Transverse colon (tissue), 4 donors: ENCODE data around the gene PLEKHA7.

Source experiments
- CTCF ChIP-seq, 5 experiments: fragments of 200-600 bp in 3 of 5; fragments of 450-650 bp in 2 of 5; sonication (generic) in 3 of 5; IDR thresholded peaks; 1 replicate in 2 of 5; 2 replicates in 3 of 5; pipeline ENCODE4 v1.5.1; 2016 to 2017; ENCODE audit warnings: antibody characterized with exemption in 5 of 5, inconsistent platforms in 3 of 5, mild to moderate bottlenecking in 2 of 5, moderate library complexity in 1 of 5
- POLR2A ChIP-seq: fragments of 450-650 bp; IDR thresholded peaks from one replicate; pipeline ENCODE4 v1.6.1; 2016; ENCODE audit warnings: antibody characterized with exemption, mild to moderate bottlenecking, moderate library complexity
- POLR2AphosphoS5 ChIP-seq, 3 donors: sonication (generic); formaldehyde crosslinking; IDR thresholded peaks; one replicate each; pipeline ENCODE4 v1.6.1; 2016; ENCODE audit warnings: antibody characterized with exemption in 3 of 3

DNA sequence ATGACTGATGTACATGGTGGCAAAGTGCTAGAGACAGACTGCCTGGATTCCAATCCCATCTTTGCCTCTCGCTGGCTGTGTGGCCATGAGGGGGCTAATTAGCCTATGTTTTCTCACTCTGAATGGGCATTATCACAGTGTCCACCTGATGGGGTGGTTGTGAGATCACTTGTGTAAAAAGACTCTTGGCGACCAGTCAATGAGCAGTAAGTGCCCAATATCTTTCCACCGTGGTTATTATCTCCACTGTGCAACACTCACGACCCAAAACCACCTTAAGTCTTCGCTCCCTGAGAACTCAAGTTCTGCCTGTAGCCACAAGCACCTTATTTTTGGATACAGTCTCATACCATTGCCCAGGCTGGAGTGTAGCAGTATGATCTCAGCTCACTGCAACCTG is 52.1 kb downstream of the PLEKHA7 start:
- TF ChIP-seq POLR2AphosphoS5 (IDR thresholded peaks at IDR 0.05) (no peak), CTCF (IDR thresholded peaks at IDR 0.05) (no peak), POLR2A (no peak)
